K562 (cell line): ENCODE data around the gene TNF. TPM values are rescaled to one million over a fixed set of nuclear protein-coding genes. Genes with fewer than 3 reads are reported as not detected.

Experiments
- BCLAF1 ChIP-seq, 2 experiments: fragments of 450-650 bp in 1 of 2; IDR thresholded peaks; 2 replicates each; pipeline ENCODE4 v1.6.1; 2011 to 2017; ENCODE audit warnings: low read depth in 2 of 2, antibody characterized with exemption in 1 of 2, borderline replicate concordance in 1 of 2, low read length in 1 of 2, mild to moderate bottlenecking in 1 of 2, mixed read lengths in 1 of 2; ENCODE audit not compliant: control insufficient read depth in 1 of 2
- GTF2F1 ChIP-seq: IDR thresholded peaks from 2 replicates; pipeline ENCODE4 v1.6.1; 2011; ENCODE audit warnings: low read depth, low read length, improper control_type of control experiment
- HCFC1 ChIP-seq: IDR thresholded peaks from 2 replicates; pipeline ENCODE4 v1.6.1; 2012; ENCODE audit warnings: low read depth, low read length, improper control_type of control experiment
- ID3 ChIP-seq, 2 experiments: fragments of 250-450 bp in 1 of 2; fragments of 450-650 bp in 1 of 2; sonication (Bioruptor Pico) in 1 of 2; IDR thresholded peaks; 2 replicates each; pipeline versions ENCODE4 v1.6.1 to v1.8.0; 2016 to 2021; ENCODE audit warnings: mild to moderate bottlenecking in 2 of 2, moderate library complexity in 2 of 2, missing compliant biosample characterization in 1 of 2, missing genetic modification characterization in 1 of 2
- JUN ChIP-seq, 2 experiments: sonication (generic) in 1 of 2; formaldehyde crosslinking in 1 of 2; IDR thresholded peaks; 2 replicates each; pipeline versions ENCODE4 v1.6.1 to v1.8.0; 2012 to 2022; ENCODE audit warnings: borderline replicate concordance in 2 of 2, mild to moderate bottlenecking in 2 of 2, improper control_type of control experiment in 1 of 2, low read depth in 1 of 2, low read length in 1 of 2, missing genetic modification reagents in 1 of 2
- NR1H2 ChIP-seq: sonication (generic); formaldehyde crosslinking; IDR thresholded peaks from 2 replicates; pipeline ENCODE4 v1.4.0; 2020; ENCODE audit warnings: mild to moderate bottlenecking, missing genetic modification reagents
- PCBP2 ChIP-seq: fragments of 200-400 bp; formaldehyde crosslinking; IDR thresholded peaks from 2 replicates; pipeline ENCODE4 v1.6.1; 2018; ENCODE audit warnings: low read length, low read depth, mild to moderate bottlenecking, moderate library complexity; ENCODE audit not compliant: poor library complexity, severe bottlenecking
- RBM22 ChIP-seq: fragments of 200-400 bp; formaldehyde crosslinking; IDR thresholded peaks from 2 replicates; pipeline ENCODE4 v1.6.1; 2018; ENCODE audit warnings: low read length, low read depth; ENCODE audit not compliant: poor library complexity, severe bottlenecking
- SAFB ChIP-seq: fragments of 200-400 bp; formaldehyde crosslinking; IDR thresholded peaks from 2 replicates; pipeline ENCODE4 v1.6.1; 2017; ENCODE audit warnings: low read depth, low read length, borderline replicate concordance
- ZNF277 ChIP-seq: fragments of 250-450 bp; sonication (Bioruptor Pico); IDR thresholded peaks from 2 replicates; pipeline ENCODE4 v1.8.0; 2022; ENCODE audit warnings: inconsistent platforms, mild to moderate bottlenecking, moderate library complexity, borderline replicate concordance
- ZNF518B ChIP-seq: fragments of 250-450 bp; sonication (Bioruptor Pico); IDR thresholded peaks from 2 replicates; pipeline ENCODE4 v1.5.0; 2021; ENCODE audit warnings: mild to moderate bottlenecking, moderate library complexity
- polyA plus RNA-seq, 8 experiments: library from polyadenylated mRNA; depleted of rRNA in 4 of 8; stranded (reverse) in 5 of 8; unstranded in 3 of 8; fragments of >200 nt; fragmentation: Nextera tagmentation in 2 of 8; fragmentation: Illumina TruSeq in 1 of 8; extraction: Ambion mirVana in 2 of 8; extraction: Trizol in 1 of 8; gene quantifications; 2 replicates each; pipeline versions ENCODE4 v1.2.1 to v1.2.3, GENCODE V29; 2011 to 2014; ENCODE audit warnings: inconsistent platforms in 1 of 8, missing spikeins in 1 of 8
- total RNA-seq, 7 experiments: library from RNA; depleted of rRNA in 6 of 7; stranded (reverse); fragments of >200 nt in 6 of 7; fragmentation: Illumina TruSeq in 2 of 7; extraction: Trizol in 2 of 7; gene quantifications; 2 replicates each; pipeline versions ENCODE4 v1.2.1 to v1.2.3, GENCODE V29; 2011 to 2021; ENCODE audit warnings: low replicate concordance in 1 of 7

TNF gene
- total and polyA plus RNA-seq, 9 of the 15 experiments (the other 6 are each of a cell fraction or from before 2014, with no cell fraction given): 0.08 to 0.40 TPM; not detected in 7

- no peak for TF ChIP-seq ID3 (CRISPR knock-in tag; IDR thresholded peaks at IDR 0.05)
- TF ChIP-seq ID3 (tag; IDR thresholded peaks at IDR 0.05): no peak
- no peak for TF ChIP-seq SAFB
- TF ChIP-seq NR1H2 (CRISPR knock-in tag): no peak
- TF ChIP-seq HCFC1: no peak
- TF ChIP-seq JUN (IDR thresholded peaks at IDR 0.05; ENCODE audit: borderline replicate concordance, low read depth, low read length): no peak
- TF ChIP-seq JUN (CRISPR knock-in tag; IDR thresholded peaks at IDR 0.05; ENCODE audit: borderline replicate concordance): 0 out of 2 replicates have a peak, but pooled peaks have one; percentile 12
- no peak for TF ChIP-seq ZNF277
- TF ChIP-seq BCLAF1 (IDR thresholded peaks at IDR 0.05; ENCODE audit: borderline replicate concordance in 1 of 2, control insufficient read depth in 1 of 2, low read depth in 2 of 2, low read length in 1 of 2): no peak
- TF ChIP-seq RBM22: peak; percentile 23
- no peak for TF ChIP-seq ZNF518B (CRISPR knock-in tag)
- no peak for TF ChIP-seq GTF2F1
- no peak for TF ChIP-seq PCBP2
Measured at GRCh38 chr6:31531771-31532643, 43.4 kb upstream of the TNF start (continued).
